GM12878 (cell line): ENCODE data around the gene KIF17. TPM values are rescaled to one million over a fixed set of nuclear protein-coding genes. Genes with fewer than 3 reads are reported as not detected.

ENCODE experiments used
- ATAC-seq: fragments of 200-7000 bp; cut with Tn5 transposase; 3 replicates; pipeline ENCODE4 v1.9.1; 2020; ENCODE audit warnings: mild to moderate bottlenecking, moderate library complexity
- BruUV-seq: library from RNA; stranded (reverse); fragments of 400-500 nt; replicated peaks from 2 replicates; lab custom pipeline; 2021; lab: Mats Ljungman, UMichigan
- CTCF ChIA-PET: fragments of 300-600 bp; sonication (Branson Sonifier 250); formaldehyde crosslinking; extraction: SDS; loops from one replicate; lab custom pipeline; 2021; ENCODE audit warnings: inconsistent platforms; lab: Yijun Ruan, JAX
- POLR2A ChIA-PET: fragments of 350-600 bp; formaldehyde crosslinking; extraction: SDS; loops from one replicate; lab custom pipeline; 2021; ENCODE audit warnings: inconsistent platforms; lab: Charles Lee
- RAD21 ChIA-PET: fragments of 300-600 bp; sonication (Branson Sonifier 250); formaldehyde crosslinking; loops from one replicate; lab custom pipeline; 2023; ENCODE audit warnings: antibody characterized with exemption; ENCODE audit not compliant: unreplicated experiment; lab: Charles Lee
- SMC1A ChIA-PET: fragments of 300-600 bp; sonication (Branson Sonifier 250); formaldehyde crosslinking; loops from one replicate; lab custom pipeline; 2023; ENCODE audit not compliant: unreplicated experiment, uncharacterized antibody; lab: Charles Lee
- DNase-seq: peaks from one replicate; pipeline ENCODE4 v3.0.0-alpha.2; 2011; ENCODE audit warnings: low read depth, low spot score
- FAIRE-seq: peaks from 3 replicates; lab custom pipeline; 2011; peaks lifted over from hg19 to GRCh38; lab: Jason Lieb, UNC
- H2AFZ ChIP-seq: 2 replicates; pipeline ENCODE4 v1.6.0; 2011; ENCODE audit warnings: low read depth, low read length, control low read depth; ENCODE audit not compliant: control insufficient read depth
- H3K27ac ChIP-seq: 2 replicates; pipeline ENCODE4 v1.5.1; 2011; ENCODE audit warnings: control low read depth; ENCODE audit not compliant: control insufficient read depth, insufficient read depth
- H3K27me3 ChIP-seq, 2 experiments: replicated peaks in 1 of 2; 2 replicates each; pipeline versions ENCODE4 v1.6.0 to v1.6.1; 2011; ENCODE audit warnings: low read length in 1 of 2; ENCODE audit not compliant: control insufficient read depth in 2 of 2, insufficient read depth in 2 of 2
- H3K36me3 ChIP-seq, 2 experiments: 2 replicates each; pipeline ENCODE4 v1.5.1; 2011; ENCODE audit warnings: low read length in 1 of 2; ENCODE audit not compliant: control insufficient read depth in 2 of 2, insufficient read depth in 2 of 2
- H3K4me1 ChIP-seq: 2 replicates; pipeline ENCODE4 v1.6.1; 2011; ENCODE audit warnings: mild to moderate bottlenecking, low read length, moderate library complexity, mixed read lengths; ENCODE audit not compliant: control insufficient read depth, insufficient read depth
- H3K4me2 ChIP-seq: 2 replicates; pipeline ENCODE4 v1.6.0; 2011; ENCODE audit warnings: control low read depth; ENCODE audit not compliant: control insufficient read depth, insufficient read depth
- H3K4me3 ChIP-seq: fragments of 200-600 bp; sonication (generic); 2 replicates; pipeline ENCODE4 v1.5.1; 2016
- H3K79me2 ChIP-seq: 2 replicates; pipeline ENCODE4 v1.6.0; 2011; ENCODE audit warnings: low read length; ENCODE audit not compliant: control insufficient read depth, insufficient read depth
- H3K9ac ChIP-seq: 2 replicates; pipeline ENCODE4 v1.8.0; 2011; ENCODE audit warnings: low read length, control low read depth, mixed read lengths; ENCODE audit not compliant: control insufficient read depth, insufficient read depth
- H3K9me3 ChIP-seq: replicated peaks from 3 replicates; pipeline ENCODE4 v1.5.1; 2011; ENCODE audit warnings: mild to moderate bottlenecking, low read length; ENCODE audit not compliant: control insufficient read depth, insufficient read depth
- H4K20me1 ChIP-seq: 2 replicates; pipeline ENCODE4 v1.6.0; 2011; ENCODE audit not compliant: control insufficient read depth, insufficient read depth
- ATF7 ChIP-seq: fragments of 450-650 bp; IDR thresholded peaks from 2 replicates; pipeline ENCODE4 v1.6.1; 2016; ENCODE audit warnings: low read depth, mild to moderate bottlenecking
- BCL11A ChIP-seq: IDR thresholded peaks from 2 replicates; pipeline ENCODE4 v1.6.1; 2011; ENCODE audit warnings: low read depth, low read length
- CHD1 ChIP-seq: IDR thresholded peaks from 2 replicates; pipeline ENCODE4 v1.6.1; 2012; ENCODE audit warnings: low read depth, low read length, improper control_type of control experiment
- E2F4 ChIP-seq: IDR thresholded peaks from 2 replicates; pipeline ENCODE4 v1.6.1; 2012; ENCODE audit warnings: low read depth, low read length, improper control_type of control experiment
- EED ChIP-seq: sonication (generic); IDR thresholded peaks from 2 replicates; pipeline ENCODE4 v1.6.1; 2016; ENCODE audit warnings: antibody characterized with exemption, low read depth
- EZH2 ChIP-seq: IDR thresholded peaks from 2 replicates; pipeline ENCODE4 v1.6.1; 2012; ENCODE audit warnings: low read depth, mild to moderate bottlenecking, control low read depth, inconsistent platforms, low read length, borderline replicate concordance; ENCODE audit not compliant: control insufficient read depth
- FOXM1 ChIP-seq: IDR thresholded peaks from 2 replicates; pipeline ENCODE4 v1.6.1; 2012; ENCODE audit warnings: low read depth, mild to moderate bottlenecking, inconsistent platforms, low read length, moderate library complexity
- HDGF ChIP-seq: fragments of 450-650 bp; IDR thresholded peaks from 2 replicates; pipeline ENCODE4 v1.6.1; 2016; ENCODE audit warnings: antibody characterized with exemption
- IRF4 ChIP-seq: IDR thresholded peaks from 2 replicates; pipeline ENCODE4 v1.6.1; 2011; ENCODE audit warnings: low read depth, low read length
- MXI1 ChIP-seq: fragments of 150-350 bp; IDR thresholded peaks from 2 replicates; pipeline ENCODE4 v1.6.1; 2011; ENCODE audit warnings: low read depth, mild to moderate bottlenecking, inconsistent platforms, low read length, improper control_type of control experiment
- NKRF ChIP-seq: fragments of 450-650 bp; conservative IDR thresholded peaks from 2 replicates; pipeline ENCODE4 v1.6.1; 2017; ENCODE audit warnings: mild to moderate bottlenecking, moderate library complexity
- POU2F2 ChIP-seq: IDR thresholded peaks from 3 replicates; pipeline ENCODE4 v1.6.1; 2011; ENCODE audit warnings: low read depth, mild to moderate bottlenecking, low read length, borderline replicate concordance
- SMAD5 ChIP-seq: IDR thresholded peaks from 2 replicates; pipeline ENCODE4 v1.6.1; 2016; ENCODE audit warnings: antibody characterized with exemption, low read depth
- SREBF1 ChIP-seq: IDR thresholded peaks from 2 replicates; pipeline ENCODE4 v1.6.1; 2012; ENCODE audit warnings: mild to moderate bottlenecking, low read length
- SREBF2 ChIP-seq: IDR thresholded peaks from 2 replicates; pipeline ENCODE4 v1.6.1; 2012; ENCODE audit warnings: mild to moderate bottlenecking, low read length
- TARDBP ChIP-seq: IDR thresholded peaks from 2 replicates; pipeline ENCODE4 v1.6.1; 2016; ENCODE audit warnings: borderline replicate concordance
- ZBTB33 ChIP-seq: fragments of 450-650 bp; IDR thresholded peaks from 2 replicates; pipeline ENCODE4 v1.6.1; 2017; ENCODE audit warnings: mild to moderate bottlenecking
- ZNF622 ChIP-seq: fragments of 450-650 bp; IDR thresholded peaks from 2 replicates; pipeline ENCODE4 v1.6.1; 2017; ENCODE audit warnings: mild to moderate bottlenecking, inconsistent platforms
- WGBS: methylation state at CpG from one replicate; pipeline ENCODE4 v1.1.6; 2016; ENCODE audit warnings: low lambda C conversion rate; ENCODE audit not compliant: insufficient replicate concordance, insufficient coverage; ENCODE audit errors: missing lambda C conversion rate; 5-methylcytosine and 5-hydroxymethylcytosine counted together
- in situ Hi-C: fragments of 300-500 bp; cut with MboI; formaldehyde crosslinking; loops from 9 replicates; pipeline ENCODE4 v1.14.3; 2018; ENCODE audit warnings: mixed read lengths
- intact Hi-C: fragments of 100-400 bp; cut with micrococcal nuclease; formaldehyde crosslinking; loops from one replicate; pipeline ENCODE4 v1.14.2; 2022; ENCODE audit not compliant: unreplicated experiment
- polyA plus RNA-seq, 11 experiments: library from polyadenylated mRNA; depleted of rRNA in 4 of 11; unstranded in 6 of 11; stranded (reverse) in 5 of 11; fragments of >200 nt; fragmentation: Nextera tagmentation in 4 of 11; fragmentation: Illumina TruSeq in 1 of 11; extraction: Ambion mirVana in 4 of 11; extraction: Trizol in 1 of 11; gene quantifications; 1 replicate in 1 of 11; 2 replicates in 10 of 11; pipeline versions ENCODE4 v1.2.1 to v1.2.3, GENCODE V29; 2011 to 2016; ENCODE audit warnings: inconsistent platforms in 2 of 11, missing spikeins in 2 of 11, low read depth in 1 of 11
- total RNA-seq, 4 experiments: library from RNA; depleted of rRNA in 3 of 4; stranded (reverse); fragments of >200 nt in 3 of 4; fragmentation: Illumina TruSeq in 1 of 4; extraction: Trizol in 1 of 4; gene quantifications; 2 replicates each; pipeline versions ENCODE4 v1.2.1 to v1.2.3, GENCODE V29; 2013 to 2021

KIF17 gene
- total and polyA plus RNA-seq, 10 of the 15 experiments (the other 5 are each of a cell fraction or from before 2014, with no cell fraction given): 0.01 to 0.10 (median 0.03) TPM; not detected in 7

- in situ Hi-C loops: loop anchor here (5.0 kb wide), 1 partner anchor 494 kb away; no protein-coding TSS in a partner anchor
- FAIRE-seq: no peak
- CTCF ChIA-PET: interaction anchor here (1.5 to 3.3 kb wide), 4 partner anchors 11 to 497 kb away, joined by 3 to 14 read pairs (median 8); partner anchors contain the start of gene SH2D5
These were observed 19.5 kb downstream of the KIF17 start for GRCh38 chr1:20698195-20698910.

More at GRCh38 chr1:20698195-20698910, 19.5 kb downstream of the KIF17 start:
- Histone ChIP-seq H3K4me3 (no peak overlapping the region), H3K4me1 (peaks cover 6% of the 10 kb centered on the region), H3K79me2 (no peaks in the 10 kb centered on the region), H3K4me2 (no peak overlapping the region), H4K20me1 (no peaks in the 10 kb centered on the region)
- ChIA-PET RAD21 (interaction anchor here (1.1 to 1.5 kb wide), 3 partner anchors 289 to 670 kb away, joined by 3 to 8 read pairs (median 3); no protein-coding TSS in a partner anchor), SMC1A (interaction anchor here (0.7 to 2.2 kb wide), 3 partner anchors 9 to 496 kb away, joined by 3 to 13 read pairs (median 3); no protein-coding TSS in a partner anchor), POLR2A (no interaction called here)
- intact Hi-C loops: loop anchor here (10.0 kb wide), 1 partner anchor 286 kb away; no protein-coding TSS in a partner anchor
- no TSS peak for BruUV-seq
- no peak for ATAC-seq
- WGBS: 63% methylated on average over 18 of the region's 18 CpGs
- TF ChIP-seq ZBTB33: no peak
- TF ChIP-seq IRF4: no peak
- no peak for TF ChIP-seq EED
- no peak for TF ChIP-seq TARDBP
- no peak for TF ChIP-seq EZH2
- TF ChIP-seq SREBF2: no peak
- TF ChIP-seq FOXM1: no peak
- TF ChIP-seq HDGF: no peak
- TF ChIP-seq SMAD5: no peak
- TF ChIP-seq ATF7: no peak
- no peak for TF ChIP-seq E2F4
- no peak for TF ChIP-seq BCL11A
- TF ChIP-seq MXI1: no peak
- no peak for TF ChIP-seq CHD1
- TF ChIP-seq ZNF622: no peak
- TF ChIP-seq NKRF: no peak
- no peak for TF ChIP-seq SREBF1
- TF ChIP-seq POU2F2: no peak
- TF ChIP-seq, all 136 proteins: peak for 0
- Histone ChIP-seq H3K27me3 (no peaks in the 10 kb centered on the region), H3K9ac (no peak overlapping the region), H3K9me3 (no peaks in the 10 kb centered on the region), H2AFZ (no peak overlapping the region), H3K27ac (no peak overlapping the region), H3K36me3 (no peaks in the 10 kb centered on the region)
- no peak for DNase-seq
